CD14-positive monocyte (primary cell): ENCODE data around the gene MED12L. TPM values are rescaled to one million over a fixed set of nuclear protein-coding genes. Genes with fewer than 3 reads are reported as not detected.

Source experiments
- DNase-seq, 3 donors: peaks; one replicate each; pipeline ENCODE4 v3.0.0-alpha.2; 2011 to 2022
- H2AFZ ChIP-seq: 2 replicates; pipeline ENCODE4 v1.6.0; 2012; ENCODE audit warnings: mild to moderate bottlenecking, low read depth, low read length, inconsistent platforms; ENCODE audit not compliant: insufficient read depth, poor library complexity, severe bottlenecking
- H3K27ac ChIP-seq, 2 donors: 1 replicate in 1 of 2; 2 replicates in 1 of 2; pipeline ENCODE4 v1.5.1; 2012 to 2013; ENCODE audit warnings: low read length in 2 of 2, control low read depth in 1 of 2, inconsistent platforms in 1 of 2, low read depth in 1 of 2, mild to moderate bottlenecking in 1 of 2
- H3K27me3 ChIP-seq, 2 donors: one replicate each; pipeline versions ENCODE4 v1.6.0 to v1.6.1; 2011 to 2013; ENCODE audit warnings: low read length in 2 of 2; ENCODE audit not compliant: control insufficient read depth in 2 of 2, insufficient read depth in 2 of 2
- H3K36me3 ChIP-seq, 2 donors: replicated peaks in 1 of 2; 1 replicate in 1 of 2; 2 replicates in 1 of 2; pipeline versions ENCODE4 v1.5.1 to v1.6.1; 2012 to 2013; ENCODE audit warnings: low read length in 2 of 2, control low read depth in 1 of 2, inconsistent platforms in 1 of 2, mild to moderate bottlenecking in 1 of 2; ENCODE audit not compliant: insufficient read depth in 2 of 2, control insufficient read depth in 1 of 2
- H3K4me1 ChIP-seq, 2 donors: 1 replicate in 1 of 2; 2 replicates in 1 of 2; pipeline versions ENCODE4 v1.5.1 to v1.6.1; 2012 to 2013; ENCODE audit warnings: low read length in 2 of 2, control low read depth in 1 of 2, inconsistent platforms in 1 of 2, mild to moderate bottlenecking in 1 of 2, moderate library complexity in 1 of 2; ENCODE audit not compliant: insufficient read depth in 2 of 2, control insufficient read depth in 1 of 2
- H3K4me2 ChIP-seq: replicated peaks from 2 replicates; pipeline ENCODE3; 2012; ENCODE audit warnings: low read length, moderate library complexity, mild to moderate bottlenecking; ENCODE audit not compliant: poor library complexity, severe bottlenecking; ENCODE audit errors: extremely low read depth
- H3K4me3 ChIP-seq, 3 experiments: fragments of 200-600 bp in 1 of 3; sonication (generic) in 1 of 3; replicated peaks in 1 of 3; 1 replicate in 2 of 3; 2 replicates in 1 of 3; pipeline ENCODE4 v1.5.1; 2011 to 2013; ENCODE audit warnings: low read length in 3 of 3, mild to moderate bottlenecking in 3 of 3, control low read depth in 2 of 3, low read depth in 2 of 3, inconsistent platforms in 1 of 3, moderate library complexity in 1 of 3
- H3K79me2 ChIP-seq: 2 replicates; pipeline ENCODE4 v1.6.0; 2012; ENCODE audit warnings: mild to moderate bottlenecking, control low read depth, inconsistent platforms, low read length, moderate library complexity; ENCODE audit not compliant: insufficient read depth
- H3K9ac ChIP-seq: 2 replicates; pipeline ENCODE4 v1.6.0; 2017; ENCODE audit warnings: low read length, mild to moderate bottlenecking; ENCODE audit not compliant: insufficient read depth, poor library complexity, severe bottlenecking
- H3K9me3 ChIP-seq, 2 donors: replicated peaks in 1 of 2; 1 replicate in 1 of 2; 2 replicates in 1 of 2; pipeline versions ENCODE4 v1.5.1 to v1.6.1; 2012 to 2013; ENCODE audit warnings: low read length in 2 of 2, control low read depth in 1 of 2; ENCODE audit not compliant: control insufficient read depth in 1 of 2, insufficient read depth in 1 of 2
- H4K20me1 ChIP-seq: 2 replicates; pipeline ENCODE4 v1.6.0; 2012; ENCODE audit warnings: mild to moderate bottlenecking, low read length, control low read depth, moderate library complexity; ENCODE audit not compliant: insufficient read depth
- H3K27ac Mint-ChIP-seq, 7 donors: one replicate each; pipeline ENCODE4 v1.8.0; 2020; ENCODE audit warnings: mild to moderate bottlenecking in 7 of 7, mixed read lengths in 7 of 7, moderate library complexity in 6 of 7, inconsistent platforms in 2 of 7
- H3K27me3 Mint-ChIP-seq, 3 donors: one replicate each; pipeline ENCODE4 v1.8.0; 2021 to 2022; ENCODE audit warnings: low read depth in 3 of 3, mild to moderate bottlenecking in 3 of 3, mixed read lengths in 3 of 3, moderate library complexity in 3 of 3, inconsistent platforms in 1 of 3
- H3K36me3 Mint-ChIP-seq, 2 donors: one replicate each; pipeline ENCODE4 v1.8.0; 2020; ENCODE audit warnings: mixed read lengths in 2 of 2, inconsistent platforms in 1 of 2, mild to moderate bottlenecking in 1 of 2
- H3K4me1 Mint-ChIP-seq: one replicate; pipeline ENCODE4 v1.8.0; 2020; ENCODE audit warnings: mild to moderate bottlenecking, mixed read lengths
- H3K4me3 Mint-ChIP-seq, 2 donors: one replicate each; pipeline ENCODE4 v1.8.0; 2020; ENCODE audit warnings: mild to moderate bottlenecking in 2 of 2, mixed read lengths in 2 of 2, moderate library complexity in 1 of 2
- H3K9me3 Mint-ChIP-seq, 7 donors: one replicate each; pipeline ENCODE4 v1.8.0; 2020 to 2022; ENCODE audit warnings: mixed read lengths in 7 of 7, mild to moderate bottlenecking in 6 of 7, moderate library complexity in 6 of 7, inconsistent platforms in 2 of 7
- CTCF ChIP-seq: fragments of 200-600 bp; IDR thresholded peaks from one replicate; pipeline ENCODE4 v1.8.0; 2022; ENCODE audit warnings: antibody characterized with exemption, mild to moderate bottlenecking
- WGBS: methylation state at CpG from one replicate; pipeline ENCODE4 v1.1.5; 2013; ENCODE audit warnings: missing lambda C conversion rate; ENCODE audit not compliant: insufficient coverage; 5-methylcytosine and 5-hydroxymethylcytosine counted together
- intact Hi-C, 2 donors: fragments of 100-400 bp; cut with micrococcal nuclease; formaldehyde crosslinking; loops; one replicate each; pipeline versions ENCODE4 v1.15.0 to v1.15.1; 2023
- polyA plus RNA-seq, 3 donors: library from polyadenylated mRNA; depleted of rRNA in 1 of 3; unstranded in 2 of 3; stranded (reverse) in 1 of 3; fragments of 300-500 nt in 2 of 3; fragments of >200 nt in 1 of 3; fragmentation: Illumina TruSeq in 2 of 3; gene quantifications; 1 replicate in 2 of 3; 2 replicates in 1 of 3; pipeline ENCODE4 v1.2.3, GENCODE V29; 2012 to 2021

MED12L gene
- polyA plus RNA-seq, 3 donors: 0.12 to 0.29 TPM; not detected in 1

- peak overlapping the region in 1 of 2 donors; percentile 77 for H3K4me3 Mint-ChIP-seq
- H4K20me1 ChIP-seq: no peaks in the 10 kb centered on the region
- peak overlapping the region; percentile 78 to 96 (median 93) for H3K27ac Mint-ChIP-seq
- H3K4me3 ChIP-seq: peak overlapping the region in 1 of 3 experiments; percentile 44
- no peak for TF ChIP-seq CTCF
- H2AFZ ChIP-seq: peak overlapping the region; percentile 2
- peaks cover 58 to 75% of the 10 kb centered on the region in 2 donors for H3K4me1 ChIP-seq
- no peak overlapping the region for H3K9ac ChIP-seq
- peaks cover 67% of the 10 kb centered on the region for H3K4me1 Mint-ChIP-seq
- no peaks in the 10 kb centered on the region for H3K79me2 ChIP-seq
- H3K9me3 Mint-ChIP-seq: peaks cover 0 to 2% (median 0%) of the 10 kb centered on the region in 7 donors
- peak overlapping the region; percentile 77 to 81 for H3K27ac ChIP-seq
- H3K36me3 Mint-ChIP-seq: no peaks in the 10 kb centered on the region
- H3K27me3 Mint-ChIP-seq: peaks cover 0 to 2% (median 0%) of the 10 kb centered on the region in 3 donors
- WGBS: 7% methylated on average over 3 of the region's 5 CpGs
- H3K36me3 ChIP-seq: no peaks in the 10 kb centered on the region
- DNase-seq: peak; percentile 24 to 51 (median 47)
- intact Hi-C loops: loop anchor here (5.0 to 10.0 kb wide), 2 partner anchors 40 to 63 kb away; partner anchors contain the start of gene P2RY13 (in 1 of the 2)
- H3K4me2 ChIP-seq: peak overlapping the region; percentile 56
- no peaks in the 10 kb centered on the region for H3K9me3 ChIP-seq
- H3K27me3 ChIP-seq: no peaks in the 10 kb centered on the region
Observed at GRCh38 chr3:151387432-151387831, 302.0 kb downstream of the MED12L start.

GRCh38 chr3:151387842-151388241, 302.4 kb downstream of the MED12L start:
- Mint-ChIP-seq H3K4me3 (peak overlapping the region; percentile 18 to 77), H3K36me3 (no peaks in the 10 kb centered on the region), H3K9me3 (peaks cover 0 to 2% (median 0%) of the 10 kb centered on the region in 7 donors), H3K27me3 (peaks cover 0 to 2% (median 0%) of the 10 kb centered on the region in 3 donors), H3K27ac (peak overlapping the region; percentile 78 to 96 (median 93)), H3K4me1 (peaks cover 64% of the 10 kb centered on the region)
- intact Hi-C loops: loop anchor here (5.0 to 10.0 kb wide), 2 partner anchors 41 to 63 kb away; partner anchors contain the start of gene P2RY13 (in 1 of the 2)
- Histone ChIP-seq H2AFZ (peak overlapping the region; percentile 2), H4K20me1 (no peaks in the 10 kb centered on the region), H3K27ac (peak overlapping the region; percentile 77 to 81), H3K4me3 (peak overlapping the region in 2 of 3 experiments; percentile 16 to 44), H3K9ac (no peak overlapping the region), H3K36me3 (no peaks in the 10 kb centered on the region), H3K4me2 (peak overlapping the region; percentile 56), H3K79me2 (no peaks in the 10 kb centered on the region), H3K4me1 (peaks cover 54 to 71% of the 10 kb centered on the region in 2 donors), H3K27me3 (no peaks in the 10 kb centered on the region), H3K9me3 (no peaks in the 10 kb centered on the region)
- TF ChIP-seq CTCF: no peak
- peak in 2 of 3 donors; percentile 61 to 74 for DNase-seq
- WGBS: 0% methylated on average over 2 of the region's 9 CpGs
